Activated naive CD4-positive, alpha-beta T cell treated with anti-CD3 and anti-CD28 coated beads, Interleukin-2, amount 50 U/mL, for 24 hours (primary cell): ENCODE measurements around the gene ARFRP1.
"Not testable (repeated sequence)": the region's sequence is repeated elsewhere in the genome, so short reads cannot be mapped to it uniquely, and the experiment has no call there.

ENCODE experiments used
- H3K27ac Mint-ChIP-seq: one replicate; pipeline ENCODE4 v1.8.0; 2021; ENCODE audit warnings: mild to moderate bottlenecking, mixed read lengths
- H3K27me3 Mint-ChIP-seq: one replicate; pipeline ENCODE4 v1.8.0; 2021; ENCODE audit warnings: mixed read lengths
- H3K36me3 Mint-ChIP-seq: one replicate; pipeline ENCODE4 v1.8.0; 2021; ENCODE audit warnings: mixed read lengths
- H3K4me1 Mint-ChIP-seq: one replicate; pipeline ENCODE4 v1.8.0; 2021; ENCODE audit warnings: mixed read lengths
- H3K4me3 Mint-ChIP-seq: one replicate; pipeline ENCODE4 v1.8.0; 2021; ENCODE audit warnings: mild to moderate bottlenecking, mixed read lengths
- H3K9me3 Mint-ChIP-seq: one replicate; pipeline ENCODE4 v1.8.0; 2021; ENCODE audit warnings: mixed read lengths

ARFRP1 gene

DNA sequence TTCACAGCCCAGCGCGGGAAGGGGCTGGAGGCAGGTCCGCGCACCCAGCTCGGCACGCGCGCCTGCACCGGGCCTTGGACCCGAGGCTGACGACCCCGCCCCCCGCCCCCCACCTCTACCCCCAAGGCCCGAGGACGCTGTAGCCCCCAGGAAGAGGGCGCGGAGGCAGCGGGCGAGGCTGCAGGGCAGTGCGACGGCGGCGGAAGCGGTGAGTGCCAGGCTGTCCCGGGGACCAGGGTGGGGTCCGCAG lies 29.8 kb upstream of the ARFRP1 start:
- no peaks in the 10 kb centered on the region for H3K9me3 Mint-ChIP-seq
- H3K36me3 Mint-ChIP-seq, result peaks cover 4% of the 10 kb centered on the region
- no peaks in the 10 kb centered on the region for H3K27me3 Mint-ChIP-seq
- peak overlapping the region; percentile 81 for H3K4me3 Mint-ChIP-seq
- no peak overlapping the region for H3K27ac Mint-ChIP-seq
- H3K4me1 Mint-ChIP-seq, result peaks cover 27% of the 10 kb centered on the region

DNA sequence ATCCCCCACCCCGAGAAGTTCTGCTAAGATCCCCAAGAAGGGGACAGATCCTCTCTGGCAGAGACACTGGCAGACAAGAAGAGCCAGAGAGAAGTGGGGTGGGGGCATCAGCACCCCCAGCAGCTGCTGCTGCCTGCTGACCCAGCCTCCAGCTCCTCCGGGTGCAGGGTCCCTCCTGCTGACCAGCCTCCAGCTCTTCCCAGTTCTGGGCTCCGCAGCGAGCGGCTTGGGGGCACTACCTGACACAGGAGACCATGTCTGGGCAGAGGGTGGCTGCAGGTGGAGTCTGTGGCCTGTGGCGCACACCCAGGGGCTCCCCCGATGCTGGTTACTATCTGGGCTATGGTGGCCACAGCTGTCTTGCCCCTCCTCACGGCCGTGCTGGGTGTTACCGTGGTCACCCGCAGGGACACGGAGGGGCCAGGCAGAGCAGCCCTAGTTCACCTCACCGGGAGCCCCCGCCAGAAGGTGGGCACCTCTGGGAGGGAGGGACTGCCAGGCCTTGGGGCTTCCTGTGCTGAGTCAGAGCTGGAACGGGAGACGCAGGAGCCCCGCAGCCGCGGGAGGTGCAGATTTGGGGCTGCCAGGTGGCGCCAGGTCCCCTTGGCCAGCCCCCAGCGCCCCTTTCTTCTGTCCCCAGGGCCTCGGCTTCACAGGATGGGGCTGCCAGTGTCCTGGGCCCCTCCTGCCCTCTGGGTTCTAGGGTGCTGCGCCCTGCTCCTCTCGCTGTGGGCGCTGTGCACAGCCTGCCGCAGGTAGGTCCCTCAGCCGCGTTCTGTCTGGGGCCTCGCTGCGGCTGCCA lies 29.3 kb upstream of the ARFRP1 start:
- H3K9me3 Mint-ChIP-seq, result no peaks in the 10 kb centered on the region
- H3K27ac Mint-ChIP-seq, result no peak overlapping the region
- H3K27me3 Mint-ChIP-seq, result no peaks in the 10 kb centered on the region
- peaks cover 27% of the 10 kb centered on the region for H3K4me1 Mint-ChIP-seq
- peak overlapping the region; percentile 81 for H3K4me3 Mint-ChIP-seq
- H3K36me3 Mint-ChIP-seq, result peaks cover 4% of the 10 kb centered on the region

DNA sequence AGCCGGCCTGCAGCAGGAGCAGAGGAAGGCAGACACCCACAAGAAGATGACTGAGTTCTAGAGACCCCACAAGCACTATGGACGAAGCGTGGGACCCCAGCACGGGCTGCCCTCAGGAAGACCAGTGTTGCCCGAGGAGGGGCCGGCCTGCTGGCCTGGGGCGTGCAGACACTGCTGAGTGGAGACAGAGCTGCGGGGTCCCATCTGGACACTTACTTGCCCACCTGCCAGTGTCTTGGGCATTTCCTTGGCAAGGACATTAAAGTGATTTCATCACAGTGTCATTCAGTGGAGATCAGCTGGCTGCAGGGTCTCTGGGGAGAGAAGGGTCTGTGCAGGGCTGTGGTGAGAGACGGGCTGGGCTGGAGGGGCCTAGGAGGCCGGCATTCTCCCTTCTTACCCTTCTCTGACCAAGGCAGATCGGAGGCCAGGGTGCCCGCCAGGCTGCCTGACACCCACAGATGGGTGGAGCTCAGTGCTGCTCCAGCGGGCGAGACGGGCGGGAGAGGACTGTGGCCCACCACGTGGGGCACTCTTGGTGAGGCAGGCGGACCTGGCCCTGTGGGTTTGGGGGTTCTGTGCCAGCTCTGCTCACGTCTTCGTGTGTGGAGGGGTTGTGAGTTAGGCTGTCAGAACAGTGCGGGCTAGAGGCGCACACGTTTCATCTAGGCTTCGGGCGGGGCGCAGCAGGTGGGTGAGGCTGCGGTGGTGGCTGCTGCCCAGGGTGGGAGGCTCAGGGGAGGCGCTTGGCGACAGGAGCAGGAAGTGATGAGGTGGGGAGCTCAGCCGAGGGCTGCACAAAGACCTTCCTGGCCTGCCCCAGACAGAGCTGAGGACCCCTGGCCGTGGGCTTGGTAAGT lies 28.3 kb upstream of the ARFRP1 start, which contains the start of gene LIME1:
Gene LIME1 (plus strand): TSS at position 806 of the 860 bp plus-strand sequence. CDS start 886 bp downstream, outside the sequence.
- Mint-ChIP-seq H3K36me3 (peaks cover 4% of the 10 kb centered on the region), H3K4me3 (peak within 1 kb of the TSS; percentile 81), H3K27ac (peak within 1 kb of the TSS; percentile 23), H3K27me3 (no peaks in the 10 kb centered on the region), H3K9me3 (no peaks in the 10 kb centered on the region), H3K4me1 (peaks cover 27% of the 10 kb centered on the region)

DNA sequence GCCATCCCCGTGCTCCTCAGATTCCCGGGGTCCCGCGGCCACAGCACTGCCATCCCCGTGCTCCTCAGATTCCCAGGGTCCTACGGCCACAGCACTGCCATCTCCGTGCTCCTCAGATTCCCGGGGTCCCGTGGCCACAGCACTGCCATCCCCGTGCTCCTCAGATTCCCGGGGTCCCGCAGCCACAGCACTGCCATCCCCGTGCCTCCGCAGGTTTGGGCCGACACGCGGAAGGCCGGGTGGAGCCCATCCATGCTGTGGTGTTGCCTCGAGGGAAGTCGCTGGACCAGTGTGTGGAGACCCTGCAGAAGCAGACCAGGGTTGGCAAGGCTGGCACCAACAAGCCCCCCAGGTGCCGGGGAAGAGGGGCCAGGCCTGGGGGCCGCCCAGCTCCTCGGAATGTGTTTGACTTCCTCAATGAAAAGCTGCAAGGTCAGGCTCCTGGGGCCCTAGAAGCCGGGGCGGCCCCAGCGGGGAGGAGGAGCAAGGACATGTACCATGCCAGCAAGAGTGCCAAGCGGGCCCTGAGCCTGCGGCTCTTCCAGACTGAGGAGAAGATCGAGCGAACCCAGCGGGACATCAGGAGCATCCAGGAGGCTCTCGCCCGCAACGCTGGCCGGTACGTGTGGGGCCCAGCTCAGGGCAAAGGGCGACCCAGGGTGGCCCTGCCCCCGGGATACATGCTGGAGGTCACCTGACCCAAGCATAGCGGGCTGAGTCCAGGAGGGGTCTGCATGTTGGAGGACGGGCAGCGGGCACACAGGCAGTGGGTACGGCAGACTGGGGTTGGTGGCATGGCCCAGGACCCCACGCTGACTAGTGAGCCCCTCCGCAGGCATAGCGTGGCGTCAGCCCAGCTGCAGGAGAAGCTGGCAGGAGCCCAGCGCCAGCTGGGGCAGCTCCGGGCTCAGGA lies 27.4 kb upstream of the ARFRP1 start:
- peak overlapping the region; percentile 11 for H3K4me3 Mint-ChIP-seq

DNA sequence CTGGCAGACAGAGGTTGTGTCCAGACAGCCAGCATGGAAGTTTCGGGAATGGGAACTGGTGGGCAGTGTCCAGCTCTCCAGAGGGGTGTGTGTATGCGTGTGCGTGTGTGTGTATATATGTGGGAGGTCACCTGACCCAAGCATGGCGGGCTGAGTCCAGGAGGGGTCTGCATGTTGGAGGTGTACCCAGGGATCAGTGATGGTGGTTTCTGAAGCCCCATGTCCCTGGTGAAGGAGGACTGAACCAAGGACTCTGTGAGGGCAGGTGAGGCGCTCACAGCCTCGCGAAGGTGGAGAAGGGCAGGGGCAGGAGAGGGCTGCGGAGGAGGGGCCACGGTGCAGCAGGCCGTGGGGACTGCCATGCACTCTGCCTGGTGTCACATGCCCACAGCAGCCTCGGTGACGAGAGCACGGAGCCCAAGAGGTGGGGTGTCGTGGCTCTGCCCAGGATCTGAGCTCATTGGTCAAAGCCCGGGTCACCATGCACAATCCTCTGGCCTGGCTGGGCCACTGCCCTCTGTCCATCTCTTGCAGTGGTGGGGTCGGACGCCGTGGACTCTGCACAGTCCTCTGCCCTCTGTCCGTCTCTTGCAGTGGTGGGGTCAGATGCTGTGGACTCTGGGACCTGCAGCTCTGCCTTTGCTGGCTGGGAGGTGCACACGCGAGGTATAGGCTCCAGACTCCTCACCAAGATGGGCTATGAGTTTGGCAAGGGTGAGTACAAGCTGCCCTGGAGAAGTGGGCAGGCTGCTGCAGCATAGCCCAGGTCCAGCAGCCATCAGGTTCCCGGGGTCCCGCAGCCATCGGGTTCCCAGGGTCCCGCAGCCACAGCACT lies 26.6 kb upstream of the ARFRP1 start:
- H3K27ac Mint-ChIP-seq, result no peak overlapping the region
- no peak overlapping the region for H3K4me3 Mint-ChIP-seq
- H3K36me3 Mint-ChIP-seq, result peaks cover 9% of the 10 kb centered on the region

More for the DNA sequence above, 27.4 kb upstream of the ARFRP1 start:
- no peaks in the 10 kb centered on the region for H3K9me3 Mint-ChIP-seq
- no peaks in the 10 kb centered on the region for H3K27me3 Mint-ChIP-seq
- H3K27ac Mint-ChIP-seq, result peak overlapping the region; percentile 51
- peaks cover 6% of the 10 kb centered on the region for H3K36me3 Mint-ChIP-seq
- H3K4me1 Mint-ChIP-seq, result peaks cover 27% of the 10 kb centered on the region

DNA sequence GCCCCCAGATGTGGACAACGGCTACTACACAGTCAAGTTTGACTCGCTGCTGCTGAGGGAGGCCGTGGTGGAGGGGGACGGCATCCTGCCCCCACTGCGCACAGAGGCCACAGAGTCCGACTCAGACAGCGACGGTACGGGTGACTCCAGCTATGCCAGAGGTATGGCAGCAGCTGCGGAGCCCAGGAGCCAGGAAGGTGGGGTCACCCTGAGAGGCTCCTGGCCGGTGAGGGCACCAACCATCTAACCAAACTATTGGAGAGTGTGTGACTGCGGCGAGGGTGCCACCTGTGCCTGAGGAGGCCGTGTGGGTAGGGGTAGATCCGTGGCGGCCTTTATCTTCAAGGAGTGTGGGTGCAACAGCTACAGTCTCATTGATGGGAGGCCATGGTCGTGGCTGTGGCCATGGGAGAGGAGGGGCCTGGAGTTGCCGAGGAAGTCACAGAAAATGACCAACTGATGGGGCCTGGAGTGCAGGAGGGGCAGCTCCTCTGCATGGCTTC lies 25.9 kb upstream of the ARFRP1 start:
- Mint-ChIP-seq H3K36me3 (peaks cover 9% of the 10 kb centered on the region), H3K4me3 (no peak overlapping the region), H3K9me3 (no peaks in the 10 kb centered on the region), H3K27ac (no peak overlapping the region), H3K27me3 (no peaks in the 10 kb centered on the region), H3K4me1 (peaks cover 29% of the 10 kb centered on the region)

More for the DNA sequence above, 26.6 kb upstream of the ARFRP1 start:
- H3K9me3 Mint-ChIP-seq, result no peaks in the 10 kb centered on the region
- H3K4me1 Mint-ChIP-seq, result peaks cover 27% of the 10 kb centered on the region
- no peaks in the 10 kb centered on the region for H3K27me3 Mint-ChIP-seq

DNA sequence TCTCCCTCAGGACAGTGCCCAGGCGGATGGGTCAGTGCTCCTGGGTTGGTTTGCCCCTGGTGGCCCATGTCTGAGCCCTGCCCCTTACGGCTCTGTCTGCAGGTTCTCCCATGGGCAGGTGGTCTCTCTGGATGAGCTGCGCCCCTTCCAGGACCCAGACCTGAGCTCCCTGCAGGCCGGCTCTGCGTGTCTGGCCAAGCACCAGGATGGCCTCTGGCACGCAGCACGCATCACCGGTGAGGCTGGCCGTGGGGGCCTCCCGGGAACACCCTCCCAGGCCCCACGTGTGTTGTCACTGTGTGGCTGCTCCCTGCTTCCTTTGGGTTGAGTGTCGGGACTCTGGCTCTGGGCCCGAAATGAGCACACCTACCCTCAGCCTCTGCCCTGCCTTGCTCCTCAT lies 25.3 kb upstream of the ARFRP1 start:
- Mint-ChIP-seq H3K4me1 (peaks cover 34% of the 10 kb centered on the region), H3K27ac (no peak overlapping the region), H3K27me3 (no peaks in the 10 kb centered on the region), H3K9me3 (no peaks in the 10 kb centered on the region), H3K4me3 (no peak overlapping the region), H3K36me3 (peaks cover 12% of the 10 kb centered on the region)

DNA sequence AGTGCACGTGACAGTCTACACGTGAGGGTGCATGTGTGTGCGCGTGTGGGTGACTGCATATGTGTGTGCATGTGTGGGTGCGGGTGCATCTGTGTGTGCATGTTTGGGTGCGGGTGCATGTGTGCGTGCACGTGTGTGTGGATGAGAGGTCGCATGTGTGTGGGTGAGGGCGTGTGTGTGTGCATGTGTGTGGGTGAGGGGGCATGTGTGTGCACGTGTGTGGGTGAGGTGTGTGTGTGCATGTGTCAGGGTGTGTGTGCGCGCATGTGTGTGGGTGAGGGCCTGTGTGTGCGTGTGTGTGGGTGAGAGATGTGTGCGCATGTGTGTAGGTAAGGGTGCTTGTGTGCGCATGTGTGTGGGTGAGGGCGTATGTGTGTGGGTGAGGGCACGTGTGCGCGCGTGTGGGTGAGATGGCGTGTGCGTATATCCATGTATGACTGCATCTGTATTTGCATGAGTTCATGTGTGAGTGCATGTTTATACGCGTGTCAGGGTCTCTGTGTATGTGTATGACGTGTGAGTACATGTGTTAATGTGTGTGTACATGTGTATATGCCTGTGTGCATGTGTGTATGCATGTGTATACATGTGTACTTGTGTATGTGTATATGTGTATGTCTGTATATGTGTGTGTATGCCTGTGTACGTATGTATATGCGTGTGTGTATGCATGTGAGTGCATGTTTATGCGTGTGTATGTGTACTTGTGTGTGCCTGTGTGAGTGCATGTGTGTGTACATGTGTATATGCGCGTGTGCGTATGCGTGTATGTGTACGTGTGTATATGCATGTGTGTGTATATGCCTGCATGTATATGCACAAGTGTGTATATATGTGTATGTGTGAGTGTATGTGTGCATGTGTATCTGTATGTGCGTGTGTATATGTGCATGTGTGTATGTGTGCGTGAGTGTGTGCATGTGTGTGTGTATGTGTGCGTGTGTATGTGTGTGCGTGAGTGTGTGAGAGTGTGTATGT lies 24.6 kb upstream of the ARFRP1 start:
- H3K27me3 Mint-ChIP-seq, result no peaks in the 10 kb centered on the region
- H3K27ac Mint-ChIP-seq, result no peak overlapping the region
- no peak overlapping the region for H3K4me3 Mint-ChIP-seq
- no peaks in the 10 kb centered on the region for H3K9me3 Mint-ChIP-seq
- peaks cover 39% of the 10 kb centered on the region for H3K4me1 Mint-ChIP-seq
- peaks cover 15% of the 10 kb centered on the region for H3K36me3 Mint-ChIP-seq

DNA sequence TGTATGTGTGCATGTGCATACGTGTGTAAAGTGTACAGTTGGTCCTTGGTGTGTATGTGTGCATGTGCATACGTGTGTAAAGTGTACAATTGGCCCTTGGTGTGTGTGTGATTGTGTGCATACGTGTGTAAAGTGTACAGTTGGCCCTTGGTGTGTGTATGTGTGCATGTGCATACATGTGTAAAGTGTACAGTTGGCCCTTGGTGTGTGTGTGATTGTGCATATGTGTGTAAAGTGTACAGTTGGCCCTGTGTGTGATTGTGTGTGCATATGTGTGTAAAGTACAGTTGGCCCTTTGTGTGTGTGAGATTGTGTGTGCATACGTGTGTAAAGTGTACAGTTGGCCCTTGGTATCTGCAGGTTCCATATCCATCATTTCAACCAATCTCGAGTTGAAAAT lies 23.6 kb upstream of the ARFRP1 start:
- H3K27ac Mint-ChIP-seq, result no peak overlapping the region
- peaks cover 18% of the 10 kb centered on the region for H3K36me3 Mint-ChIP-seq
- no peaks in the 10 kb centered on the region for H3K9me3 Mint-ChIP-seq
- no peak overlapping the region for H3K4me3 Mint-ChIP-seq
- peaks cover 44% of the 10 kb centered on the region for H3K4me1 Mint-ChIP-seq
- H3K27me3 Mint-ChIP-seq, result no peaks in the 10 kb centered on the region

DNA sequence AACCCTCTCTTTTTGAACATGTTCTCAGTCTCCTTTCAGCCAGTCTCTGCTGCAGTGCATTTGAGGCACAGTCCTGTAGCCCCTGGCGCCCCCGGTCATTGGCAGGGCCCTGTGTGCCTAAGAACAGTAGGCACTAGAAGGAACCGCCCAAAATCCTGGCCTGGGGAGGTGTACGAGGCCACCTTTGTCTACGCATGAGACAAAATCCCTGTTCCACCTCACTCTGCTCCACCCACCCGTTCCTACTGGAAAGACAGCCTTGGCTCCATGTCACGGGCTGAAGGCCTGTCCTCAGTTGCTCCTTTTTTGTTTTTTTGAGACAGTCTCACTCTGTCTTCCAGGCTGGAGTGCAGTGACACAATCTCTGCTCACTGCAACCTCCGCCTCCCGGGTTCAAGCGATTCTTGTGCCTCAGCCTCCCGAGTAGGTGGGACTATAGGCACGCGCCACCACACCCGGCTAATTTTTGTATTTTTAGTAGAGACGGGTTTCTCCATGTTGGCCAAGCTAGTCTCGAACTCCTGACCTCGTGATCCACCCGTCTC lies 22.5 kb upstream of the ARFRP1 start:
- not testable (repeated sequence) for H3K27me3 Mint-ChIP-seq, H3K9me3 Mint-ChIP-seq, H3K4me3 Mint-ChIP-seq
- Mint-ChIP-seq H3K36me3 (peaks cover 25% of the 10 kb centered on the region), H3K27ac (peak overlapping the region; percentile 36), H3K4me1 (peaks cover 37% of the 10 kb centered on the region)

DNA sequence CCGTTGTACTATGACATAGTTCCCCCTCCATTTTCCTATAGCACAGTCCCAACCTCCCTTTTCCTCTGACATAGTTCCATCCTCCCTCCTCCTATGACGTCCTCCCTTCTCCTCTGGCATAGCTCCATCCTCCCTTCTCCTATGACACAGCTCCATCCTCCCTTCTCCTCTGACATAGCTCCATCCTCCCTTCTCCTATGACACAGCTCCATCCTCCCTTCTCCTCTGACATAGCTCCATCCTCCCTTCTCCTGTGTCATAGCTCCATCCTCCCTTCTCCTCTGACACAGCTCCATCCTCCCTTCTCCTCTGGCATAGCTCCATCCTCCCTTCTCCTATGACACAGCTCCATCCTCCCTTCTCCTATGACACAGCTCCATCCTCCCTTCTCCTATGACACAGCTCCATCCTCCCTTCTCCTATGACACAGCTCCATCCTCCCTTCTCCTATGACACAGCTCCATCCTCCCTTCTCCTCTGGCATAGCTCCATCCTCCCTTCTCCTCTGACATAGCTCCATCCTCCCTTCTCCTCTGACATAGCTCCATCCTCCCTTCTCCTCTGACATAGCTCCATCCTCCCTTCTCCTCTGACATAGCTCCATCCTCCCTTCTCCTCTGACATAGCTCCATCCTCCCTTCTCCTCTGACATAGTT lies 15.3 kb upstream of the ARFRP1 start:
- H3K27ac Mint-ChIP-seq, H3K4me3 Mint-ChIP-seq, H3K27me3 Mint-ChIP-seq, H3K9me3 Mint-ChIP-seq: not testable (repeated sequence)
- Mint-ChIP-seq H3K4me1 (peaks cover 45% of the 10 kb centered on the region), H3K36me3 (peaks cover 31% of the 10 kb centered on the region)

DNA sequence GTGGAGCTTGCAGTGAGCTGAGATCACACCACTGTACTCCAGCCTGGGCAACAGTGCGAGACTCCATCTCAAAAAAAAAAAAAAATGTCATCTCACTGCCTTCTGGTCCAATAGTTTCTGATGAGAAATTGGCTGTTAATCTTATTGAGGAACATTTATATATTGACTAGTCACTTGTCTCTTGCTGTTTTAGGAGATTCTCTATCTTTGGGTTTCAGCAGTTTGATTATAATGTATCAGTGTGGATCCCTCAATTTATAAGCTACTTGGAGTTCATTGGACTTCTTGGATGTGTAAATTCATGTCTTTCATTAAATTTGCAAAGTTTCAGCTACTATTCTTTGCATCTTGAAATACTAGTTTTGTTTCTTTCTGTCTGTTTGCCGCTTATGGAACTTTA lies 11.2 kb upstream of the ARFRP1 start:
- Mint-ChIP-seq H3K9me3 (peaks cover 7% of the 10 kb centered on the region), H3K4me3 (peak overlapping the region; percentile 19), H3K4me1 (peaks cover 47% of the 10 kb centered on the region), H3K27me3 (no peaks in the 10 kb centered on the region), H3K36me3 (peaks cover 36% of the 10 kb centered on the region), H3K27ac (peak overlapping the region; percentile 89)

DNA sequence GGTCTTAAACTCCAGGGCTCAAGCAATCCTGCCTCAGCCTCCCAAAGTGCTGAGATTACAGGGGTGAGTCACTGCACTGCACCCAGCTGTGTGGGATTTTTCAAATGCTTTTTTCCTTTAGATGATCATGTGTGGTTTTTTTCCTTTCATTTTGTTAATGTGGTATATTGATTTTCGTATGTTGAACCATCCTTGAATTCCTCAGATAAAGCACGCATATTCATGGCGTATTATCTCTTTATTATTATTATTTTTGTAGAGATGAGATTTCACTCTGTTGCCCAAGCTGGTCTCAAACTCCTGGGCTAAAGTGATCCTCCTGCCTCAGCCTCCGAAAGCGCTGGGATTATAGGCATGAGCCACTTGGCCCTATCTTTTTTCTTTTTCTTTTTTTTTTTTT lies 7.1 kb upstream of the ARFRP1 start:
- Mint-ChIP-seq H3K4me3 (no peak overlapping the region), H3K36me3 (peaks cover 48% of the 10 kb centered on the region), H3K27ac (no peak overlapping the region), H3K4me1 (peaks cover 60% of the 10 kb centered on the region), H3K9me3 (peaks cover 7% of the 10 kb centered on the region), H3K27me3 (no peaks in the 10 kb centered on the region)
